CD14-positive monocyte (primary cell): Measurements from ENCODE around the gene TMEM109. TPM values are rescaled to one million over a fixed set of nuclear protein-coding genes. Genes with fewer than 3 reads are reported as not detected.
"Not testable (repeated sequence)": the region's sequence is repeated elsewhere in the genome, so short reads cannot be mapped to it uniquely, and the experiment has no call there.

Experiments
- DNase-seq, 3 donors: peaks; one replicate each; pipeline ENCODE4 v3.0.0-alpha.2; 2011 to 2022
- H2AFZ ChIP-seq: 2 replicates; pipeline ENCODE4 v1.6.0; 2012; ENCODE audit warnings: mild to moderate bottlenecking, low read depth, low read length, inconsistent platforms; ENCODE audit not compliant: insufficient read depth, poor library complexity, severe bottlenecking
- H3K27ac ChIP-seq, 2 donors: 1 replicate in 1 of 2; 2 replicates in 1 of 2; pipeline ENCODE4 v1.5.1; 2012 to 2013; ENCODE audit warnings: low read length in 2 of 2, control low read depth in 1 of 2, inconsistent platforms in 1 of 2, low read depth in 1 of 2, mild to moderate bottlenecking in 1 of 2
- H3K27me3 ChIP-seq, 2 donors: one replicate each; pipeline versions ENCODE4 v1.6.0 to v1.6.1; 2011 to 2013; ENCODE audit warnings: low read length in 2 of 2; ENCODE audit not compliant: control insufficient read depth in 2 of 2, insufficient read depth in 2 of 2
- H3K36me3 ChIP-seq, 2 donors: replicated peaks in 1 of 2; 1 replicate in 1 of 2; 2 replicates in 1 of 2; pipeline versions ENCODE4 v1.5.1 to v1.6.1; 2012 to 2013; ENCODE audit warnings: low read length in 2 of 2, control low read depth in 1 of 2, inconsistent platforms in 1 of 2, mild to moderate bottlenecking in 1 of 2; ENCODE audit not compliant: insufficient read depth in 2 of 2, control insufficient read depth in 1 of 2
- H3K4me1 ChIP-seq, 2 donors: 1 replicate in 1 of 2; 2 replicates in 1 of 2; pipeline versions ENCODE4 v1.5.1 to v1.6.1; 2012 to 2013; ENCODE audit warnings: low read length in 2 of 2, control low read depth in 1 of 2, inconsistent platforms in 1 of 2, mild to moderate bottlenecking in 1 of 2, moderate library complexity in 1 of 2; ENCODE audit not compliant: insufficient read depth in 2 of 2, control insufficient read depth in 1 of 2
- H3K4me2 ChIP-seq: replicated peaks from 2 replicates; pipeline ENCODE3; 2012; ENCODE audit warnings: low read length, moderate library complexity, mild to moderate bottlenecking; ENCODE audit not compliant: poor library complexity, severe bottlenecking; ENCODE audit errors: extremely low read depth
- H3K4me3 ChIP-seq, 3 experiments: fragments of 200-600 bp in 1 of 3; sonication (generic) in 1 of 3; replicated peaks in 1 of 3; 1 replicate in 2 of 3; 2 replicates in 1 of 3; pipeline ENCODE4 v1.5.1; 2011 to 2013; ENCODE audit warnings: low read length in 3 of 3, mild to moderate bottlenecking in 3 of 3, control low read depth in 2 of 3, low read depth in 2 of 3, inconsistent platforms in 1 of 3, moderate library complexity in 1 of 3
- H3K79me2 ChIP-seq: 2 replicates; pipeline ENCODE4 v1.6.0; 2012; ENCODE audit warnings: mild to moderate bottlenecking, control low read depth, inconsistent platforms, low read length, moderate library complexity; ENCODE audit not compliant: insufficient read depth
- H3K9ac ChIP-seq: 2 replicates; pipeline ENCODE4 v1.6.0; 2017; ENCODE audit warnings: low read length, mild to moderate bottlenecking; ENCODE audit not compliant: insufficient read depth, poor library complexity, severe bottlenecking
- H3K9me3 ChIP-seq, 2 donors: replicated peaks in 1 of 2; 1 replicate in 1 of 2; 2 replicates in 1 of 2; pipeline versions ENCODE4 v1.5.1 to v1.6.1; 2012 to 2013; ENCODE audit warnings: low read length in 2 of 2, control low read depth in 1 of 2; ENCODE audit not compliant: control insufficient read depth in 1 of 2, insufficient read depth in 1 of 2
- H4K20me1 ChIP-seq: 2 replicates; pipeline ENCODE4 v1.6.0; 2012; ENCODE audit warnings: mild to moderate bottlenecking, low read length, control low read depth, moderate library complexity; ENCODE audit not compliant: insufficient read depth
- H3K27ac Mint-ChIP-seq, 7 donors: one replicate each; pipeline ENCODE4 v1.8.0; 2020; ENCODE audit warnings: mild to moderate bottlenecking in 7 of 7, mixed read lengths in 7 of 7, moderate library complexity in 6 of 7, inconsistent platforms in 2 of 7
- H3K27me3 Mint-ChIP-seq, 3 donors: one replicate each; pipeline ENCODE4 v1.8.0; 2021 to 2022; ENCODE audit warnings: low read depth in 3 of 3, mild to moderate bottlenecking in 3 of 3, mixed read lengths in 3 of 3, moderate library complexity in 3 of 3, inconsistent platforms in 1 of 3
- H3K36me3 Mint-ChIP-seq, 2 donors: one replicate each; pipeline ENCODE4 v1.8.0; 2020; ENCODE audit warnings: mixed read lengths in 2 of 2, inconsistent platforms in 1 of 2, mild to moderate bottlenecking in 1 of 2
- H3K4me1 Mint-ChIP-seq: one replicate; pipeline ENCODE4 v1.8.0; 2020; ENCODE audit warnings: mild to moderate bottlenecking, mixed read lengths
- H3K4me3 Mint-ChIP-seq, 2 donors: one replicate each; pipeline ENCODE4 v1.8.0; 2020; ENCODE audit warnings: mild to moderate bottlenecking in 2 of 2, mixed read lengths in 2 of 2, moderate library complexity in 1 of 2
- H3K9me3 Mint-ChIP-seq, 7 donors: one replicate each; pipeline ENCODE4 v1.8.0; 2020 to 2022; ENCODE audit warnings: mixed read lengths in 7 of 7, mild to moderate bottlenecking in 6 of 7, moderate library complexity in 6 of 7, inconsistent platforms in 2 of 7
- CTCF ChIP-seq: fragments of 200-600 bp; IDR thresholded peaks from one replicate; pipeline ENCODE4 v1.8.0; 2022; ENCODE audit warnings: antibody characterized with exemption, mild to moderate bottlenecking
- WGBS: methylation state at CpG from one replicate; pipeline ENCODE4 v1.1.5; 2013; ENCODE audit warnings: missing lambda C conversion rate; ENCODE audit not compliant: insufficient coverage; 5-methylcytosine and 5-hydroxymethylcytosine counted together
- intact Hi-C, 2 donors: fragments of 100-400 bp; cut with micrococcal nuclease; formaldehyde crosslinking; loops; one replicate each; pipeline versions ENCODE4 v1.15.0 to v1.15.1; 2023
- polyA plus RNA-seq, 3 donors: library from polyadenylated mRNA; depleted of rRNA in 1 of 3; unstranded in 2 of 3; stranded (reverse) in 1 of 3; fragments of 300-500 nt in 2 of 3; fragments of >200 nt in 1 of 3; fragmentation: Illumina TruSeq in 2 of 3; gene quantifications; 1 replicate in 2 of 3; 2 replicates in 1 of 3; pipeline ENCODE4 v1.2.3, GENCODE V29; 2012 to 2021

Gene TMEM109
- polyA plus RNA-seq, 3 donors: 22.7 to 112 (median 110) TPM

DNA sequence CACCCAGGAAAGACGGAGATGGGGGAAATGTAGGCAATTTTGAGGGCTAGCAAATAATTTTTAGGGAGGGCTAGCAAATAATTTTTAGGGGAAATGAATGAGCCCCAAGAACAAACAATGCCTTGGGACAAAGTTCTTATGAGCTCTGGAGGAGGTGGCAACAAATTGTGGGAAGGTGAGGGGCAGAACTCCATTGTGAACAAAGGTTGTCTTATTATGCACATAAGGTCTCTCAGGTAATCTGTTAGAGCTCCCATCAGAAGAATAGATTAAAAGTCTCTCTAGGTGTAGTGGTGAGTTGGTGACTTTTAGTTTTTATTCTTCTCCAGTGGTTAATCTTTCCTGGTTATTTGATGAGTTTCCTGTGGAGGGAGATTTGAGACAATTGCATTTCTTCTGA lies 5.2 kb upstream of the TMEM109 start:
- peaks cover under 1 to 6% of the 10 kb centered on the region in 2 donors for H3K36me3 ChIP-seq
- peaks cover 20% of the 10 kb centered on the region for H4K20me1 ChIP-seq
- DNase-seq: no peak
- Mint-ChIP-seq H3K36me3 (peaks cover 2 to 12% of the 10 kb centered on the region in 2 donors), H3K4me3 (no peak overlapping the region), H3K27ac (peak overlapping the region in 3 of 7 donors; percentile 90 to 95 (median 92)), H3K27me3 (peaks cover 0 to 5% (median 2%) of the 10 kb centered on the region in 3 donors), H3K9me3 (peaks cover 0 to 13% (median 6%) of the 10 kb centered on the region in 7 donors), H3K4me1 (peaks cover 80% of the 10 kb centered on the region)
- H3K9me3 ChIP-seq: no peaks in the 10 kb centered on the region
- peaks cover 61 to 67% of the 10 kb centered on the region in 2 donors for H3K4me1 ChIP-seq
- H3K4me3 ChIP-seq: no peak overlapping the region
- WGBS: 100% methylated on average over 1 of the region's 1 CpG
- no peak overlapping the region for H3K4me2 ChIP-seq
- H3K9ac ChIP-seq: no peak overlapping the region
- H3K79me2 ChIP-seq: peaks cover 23% of the 10 kb centered on the region
- no peaks in the 10 kb centered on the region for H3K27me3 ChIP-seq
- no peak for TF ChIP-seq CTCF
- H2AFZ ChIP-seq: no peak overlapping the region
- peak overlapping the region in 1 of 2 donors; percentile 79 for H3K27ac ChIP-seq
- intact Hi-C loops: loop anchor here in 1 of 2 donors (5.0 kb wide), 1 partner anchor 67 kb away; the partner anchor contains the start of gene CCDC86

DNA sequence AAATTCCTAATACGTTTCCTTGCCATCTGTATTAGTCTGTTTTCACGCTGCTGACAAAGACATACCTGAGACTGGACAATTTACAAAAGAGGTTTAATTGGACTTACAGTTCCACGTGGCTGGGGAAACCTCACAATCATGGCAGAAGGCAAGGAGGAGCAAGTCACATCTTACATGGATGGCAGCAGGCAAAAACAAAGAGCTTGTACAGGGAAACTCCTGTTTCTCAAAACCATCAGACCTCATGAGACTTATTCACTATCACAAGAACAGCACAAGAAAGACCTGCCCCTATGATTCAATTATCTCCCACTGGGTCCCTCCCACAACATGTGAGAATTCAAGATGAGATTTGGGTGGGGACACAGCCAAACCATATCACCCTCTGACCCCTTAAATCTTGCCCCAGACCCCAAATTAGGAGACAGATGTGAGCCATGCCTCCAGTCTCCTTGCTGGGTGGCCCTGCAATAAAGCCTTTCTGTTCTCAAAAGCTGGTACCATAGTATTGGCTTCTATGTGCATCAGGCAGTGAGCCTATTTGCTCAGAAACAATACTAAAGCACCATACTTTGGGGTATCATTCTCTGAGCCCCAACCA lies 4.2 kb upstream of the TMEM109 start:
- peaks cover 66 to 71% of the 10 kb centered on the region in 2 donors for H3K4me1 ChIP-seq
- peak overlapping the region; percentile 10 for H3K4me2 ChIP-seq
- Mint-ChIP-seq H3K4me1 (peaks cover 75% of the 10 kb centered on the region), H3K36me3 (peaks cover 0 to 12% of the 10 kb centered on the region in 2 donors), H3K27ac (peak overlapping the region; percentile 85 to 95 (median 90)), H3K9me3 (peaks cover 0 to 13% (median 6%) of the 10 kb centered on the region in 7 donors)
- H3K4me3 Mint-ChIP-seq, H3K27me3 Mint-ChIP-seq, H3K9me3 ChIP-seq, H3K36me3 ChIP-seq, H2AFZ ChIP-seq, H3K27me3 ChIP-seq: not testable (repeated sequence)
- peaks cover 19% of the 10 kb centered on the region for H3K79me2 ChIP-seq
- peaks cover 12% of the 10 kb centered on the region for H4K20me1 ChIP-seq
- H3K27ac ChIP-seq: peak overlapping the region; percentile 55 to 79
- 100% methylated on average over 2 of the region's 3 CpGs for WGBS
- H3K4me3 ChIP-seq: peak overlapping the region in 1 of 3 experiments; percentile 10
- DNase-seq: peak in 1 of 3 donors; percentile 66
- H3K9ac ChIP-seq: peak overlapping the region; percentile 6
- intact Hi-C loops: loop anchor here in 1 of 2 donors (5.0 kb wide), 1 partner anchor 67 kb away; the partner anchor contains the start of gene CCDC86
